ENCODE data around the gene BNIPL.

Gene BNIPL

GRCh38 chr1:151036356-151036755 is at the start of gene BNIPL:
BNIPL (plus strand) TSS chr1:151036586; CDS start chr1:151036726, 140 bp downstream.
- no peak for DNase-seq

- DNase-seq: peak; percentile 77 to 91
Measured at GRCh38 chr1:150987924-150988323, 48.5 kb upstream of the BNIPL start.

DNA sequence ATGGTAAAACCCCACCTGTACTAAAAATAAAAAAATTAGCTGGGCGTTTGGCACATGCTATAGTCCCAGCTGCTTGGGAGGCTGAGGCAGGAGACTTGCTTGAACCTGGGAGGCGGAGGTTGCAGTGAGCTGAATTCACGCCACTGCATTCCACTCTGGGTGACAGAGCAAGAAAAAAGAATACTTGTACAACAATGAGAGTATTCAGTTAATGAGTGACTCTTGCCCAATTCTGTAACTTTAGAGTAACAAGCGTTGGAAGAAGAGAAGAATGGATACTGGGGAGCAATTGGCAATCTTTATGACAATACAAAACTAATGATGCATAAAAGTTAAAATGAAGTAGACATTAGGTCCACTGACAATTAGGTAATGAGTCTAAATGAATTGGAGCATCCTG is 43.8 kb upstream of the BNIPL start:
- DNase-seq: no peak

GRCh38 chr1:150994248-150994647 is 42.1 kb upstream of the BNIPL start:
- no peak for DNase-seq

DNA sequence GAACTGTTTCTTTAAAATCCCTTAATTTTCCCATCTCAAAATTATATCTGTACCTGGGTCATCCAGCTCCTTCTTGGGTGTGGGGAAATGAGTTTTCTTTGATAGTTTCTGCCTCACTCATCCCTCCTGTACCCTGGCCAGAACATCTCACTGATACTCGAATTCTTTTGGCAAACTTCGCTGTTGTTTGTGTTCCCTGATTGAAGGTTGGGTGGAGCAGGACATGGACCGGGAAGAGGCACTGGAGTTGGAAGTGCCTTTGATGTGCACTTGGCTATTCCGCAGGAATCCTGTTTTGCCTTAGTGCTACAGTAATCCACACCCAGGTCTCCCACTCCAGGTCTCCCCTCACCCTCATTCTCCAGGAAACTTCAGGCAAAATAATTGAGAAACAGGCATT is 40.9 kb upstream of the BNIPL start:
- no peak for DNase-seq

- no peak for DNase-seq
Measured at GRCh38 chr1:150995896-150996295, 40.5 kb upstream of the BNIPL start.

DNA sequence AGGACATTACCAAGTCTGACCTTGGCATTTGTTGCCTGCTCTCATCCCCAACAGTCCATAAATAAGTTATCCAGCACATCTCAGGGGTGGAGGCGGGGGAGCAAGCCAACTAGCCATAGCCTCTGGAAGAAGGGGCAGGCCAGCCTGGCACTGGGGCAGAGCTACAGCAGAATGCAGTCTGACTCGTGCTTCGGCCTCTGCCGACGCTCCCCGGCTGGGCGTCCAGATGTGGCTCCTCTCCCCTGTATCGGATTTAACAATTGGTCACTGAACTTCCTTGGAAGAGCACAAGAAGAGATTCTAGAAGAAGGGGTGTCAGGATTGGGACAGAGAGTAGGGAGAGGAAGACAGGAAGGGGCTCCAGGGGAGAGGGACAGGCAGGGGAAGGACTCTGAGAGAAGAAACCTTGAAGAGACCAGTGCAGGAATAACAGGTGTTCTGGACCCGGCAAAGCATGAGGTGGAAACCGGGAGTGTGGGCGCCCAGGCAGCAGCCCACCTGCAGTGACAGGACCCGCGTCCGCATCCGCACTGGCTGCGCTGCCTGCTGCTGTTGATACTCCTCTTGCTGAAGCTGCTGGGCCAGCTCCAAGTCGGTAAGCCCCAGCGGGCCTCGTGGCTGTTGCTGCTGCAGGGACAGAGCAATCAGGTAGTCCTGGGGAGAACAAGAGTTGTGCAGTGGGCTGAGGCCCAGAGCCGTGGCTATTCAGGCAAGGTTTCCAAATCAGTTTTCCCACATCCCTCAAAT is 39.1 kb upstream of the BNIPL start:
- no peak for DNase-seq

DNA sequence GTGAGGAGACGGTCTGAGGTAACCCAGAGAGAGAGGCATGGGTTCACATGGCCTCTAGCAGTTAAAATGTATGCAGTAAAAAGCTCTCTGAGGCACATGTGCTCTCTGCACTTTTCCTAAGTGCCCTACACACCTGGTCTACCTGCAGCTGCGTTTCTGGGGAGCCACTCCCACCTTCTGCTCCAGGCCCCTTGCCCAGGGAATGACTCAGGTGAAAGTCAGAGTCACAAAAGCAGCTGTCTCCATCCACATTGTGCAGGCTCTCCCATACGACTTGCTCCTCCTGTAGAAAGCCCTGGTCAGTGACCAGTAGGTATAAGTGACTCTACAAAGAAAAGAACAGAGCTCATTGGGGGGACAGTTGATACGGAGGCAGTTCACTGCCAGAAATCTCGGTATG is 38.4 kb upstream of the BNIPL start:
- DNase-seq: no peak

GRCh38 chr1:150999051-150999674 is 37.2 kb upstream of the BNIPL start:
- no peak for DNase-seq

GRCh38 chr1:150999926-151000325 is 36.5 kb upstream of the BNIPL start:
- no peak for DNase-seq

GRCh38 chr1:151000408-151000807 is 36.0 kb upstream of the BNIPL start:
- no peak for DNase-seq

GRCh38 chr1:151001602-151002001 is 34.8 kb upstream of the BNIPL start:
- no peak for DNase-seq

GRCh38 chr1:151002051-151002450 is 34.3 kb upstream of the BNIPL start:
- no peak for DNase-seq

GRCh38 chr1:151002611-151003010 is 33.8 kb upstream of the BNIPL start:
- no peak for DNase-seq

DNA sequence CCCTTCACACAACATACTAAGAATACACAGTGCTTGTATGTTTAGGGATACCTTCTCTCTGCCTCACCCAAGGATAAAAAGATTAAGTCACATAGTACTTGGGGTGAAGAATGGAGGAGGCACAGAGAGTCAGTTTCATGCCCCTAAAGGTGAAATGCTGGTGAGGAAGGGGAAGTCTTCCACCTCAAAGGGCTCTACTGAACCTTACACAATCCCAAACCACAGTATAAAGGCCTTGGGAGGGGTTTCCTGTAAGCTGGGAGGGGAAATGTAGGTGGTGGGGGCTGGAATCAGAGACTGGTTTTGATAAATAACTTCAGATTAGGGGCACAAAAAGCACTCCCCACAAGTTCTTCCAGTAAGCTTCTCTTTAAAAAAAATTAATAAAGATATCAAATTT is 33.2 kb upstream of the BNIPL start:
- DNase-seq: no peak

DNA sequence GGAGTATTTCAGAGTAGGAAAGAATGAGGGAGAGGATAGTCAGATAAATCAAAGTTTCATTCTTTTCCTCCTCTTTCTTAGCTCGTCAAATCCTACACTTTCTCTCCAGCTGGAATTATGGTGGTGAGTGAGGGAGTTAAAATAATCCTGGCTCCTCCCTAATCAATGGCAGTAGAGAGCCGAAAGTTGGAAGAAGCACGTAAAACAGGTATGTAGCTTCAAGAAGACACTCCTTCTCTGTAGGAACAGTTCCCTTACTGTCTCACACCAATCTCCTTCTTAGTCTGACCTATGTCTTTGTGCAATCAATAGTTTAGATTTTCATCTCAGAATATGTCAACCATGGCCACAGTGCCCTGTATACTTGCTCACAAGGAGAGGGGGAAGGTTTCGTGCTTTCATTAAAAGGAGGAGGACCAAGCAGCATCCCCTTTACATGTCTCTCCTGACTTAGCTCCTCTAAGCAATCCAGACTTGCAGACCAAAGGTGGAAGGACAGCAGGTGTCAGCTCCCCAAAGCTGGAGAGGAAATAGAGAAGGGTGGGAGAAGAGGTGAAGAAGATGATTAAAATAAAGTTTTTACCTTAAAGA is 30.6 kb upstream of the BNIPL start:
- no peak for DNase-seq

DNA sequence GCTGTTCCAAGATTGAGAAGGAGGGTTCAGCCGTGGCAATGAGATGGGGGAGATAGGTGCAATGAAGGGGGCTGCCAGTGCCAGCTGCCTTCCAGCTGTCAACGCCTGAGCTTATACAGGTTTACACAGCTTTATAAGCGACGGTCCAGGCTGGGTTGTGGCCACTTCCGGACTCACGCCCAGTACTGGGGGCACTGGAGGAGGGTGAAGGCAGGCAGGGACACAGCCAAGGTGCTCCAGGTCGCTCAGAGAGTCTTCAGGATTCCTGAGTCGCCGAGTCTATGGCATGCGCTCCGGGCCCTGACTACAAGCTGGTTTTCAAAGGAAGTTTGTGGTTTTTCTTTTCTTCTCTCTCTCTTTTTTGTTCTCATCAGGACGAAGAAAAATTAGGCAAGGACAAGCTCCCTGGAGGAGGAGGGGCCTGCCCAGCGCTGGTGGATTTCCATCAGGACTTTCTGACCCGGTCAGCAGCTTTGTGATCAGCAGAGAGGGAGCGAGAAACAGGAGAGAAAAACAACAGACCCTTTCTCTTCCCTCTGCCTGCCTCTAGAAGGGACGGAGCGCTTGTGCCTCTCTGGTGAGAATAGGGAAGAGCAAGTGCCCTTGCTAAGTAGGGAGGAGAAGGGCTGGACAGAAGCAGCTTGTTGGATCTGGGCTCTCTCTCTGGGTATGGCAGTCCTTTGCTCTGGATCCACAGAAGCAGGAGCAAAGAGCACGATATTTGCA is 29.9 kb upstream of the BNIPL start, which contains the start of gene MINDY1:
Gene MINDY1, minus strand, starts transcription at position 576 of the 726 bp plus-strand sequence. CDS start 4,285 bp downstream, outside the sequence.
- peak; percentile 71 to 76 for DNase-seq

DNA sequence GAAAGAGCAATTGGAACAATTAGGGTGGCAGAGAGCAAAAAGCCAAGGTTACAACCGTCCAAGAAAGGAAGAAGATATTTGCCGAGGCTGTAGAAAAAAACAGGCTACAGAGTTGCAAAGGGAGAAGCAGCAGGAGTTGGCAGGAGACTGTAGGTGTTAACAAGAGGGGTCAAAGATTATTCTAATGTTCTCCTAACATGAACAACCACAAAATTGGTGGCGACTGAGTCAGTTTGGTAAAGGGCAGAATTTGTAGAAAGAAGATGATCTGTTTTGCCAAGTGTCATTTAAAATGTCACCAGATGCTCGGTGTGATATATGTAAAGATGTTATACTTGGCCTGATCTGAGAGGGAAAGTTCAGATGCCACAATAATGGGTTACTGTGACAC is 28.5 kb upstream of the BNIPL start:
- no peak for DNase-seq

- DNase-seq: peak; percentile 98 to 99
Measured at GRCh38 chr1:151008244-151009205, 27.9 kb upstream of the BNIPL start, which contains the start of gene PRUNE1. PRUNE1 (plus strand) TSS chr1:151008449; CDS start chr1:151008633, 184 bp downstream.

GRCh38 chr1:151009206-151009587 is 27.2 kb upstream of the BNIPL start:
- DNase-seq: no peak

GRCh38 chr1:151009674-151010345 is 26.6 kb upstream of the BNIPL start:
- DNase-seq: no peak

DNA sequence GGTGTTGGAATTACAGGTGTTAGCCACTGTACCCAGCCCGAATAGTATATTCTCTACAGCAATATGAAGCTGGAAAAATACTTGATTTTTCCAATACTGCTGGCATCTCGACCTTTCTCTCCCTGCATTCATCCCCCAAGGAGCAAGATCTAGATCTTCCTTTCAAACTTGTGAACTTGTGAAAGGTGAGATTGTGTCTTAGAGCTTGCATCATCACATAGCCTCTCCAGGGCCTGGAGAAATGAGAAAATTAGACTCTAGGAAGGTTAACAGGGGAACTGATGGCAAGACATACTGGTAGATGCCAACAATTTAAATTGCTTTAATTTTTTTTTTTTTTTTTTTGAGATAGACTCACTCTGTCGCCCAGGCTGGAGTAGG is 26.1 kb upstream of the BNIPL start:
- DNase-seq: no peak
